ENCODE measurements around the gene CENPVL1. TPM values are rescaled to one million over a fixed set of nuclear protein-coding genes. Genes with fewer than 3 reads are reported as not detected.

The CENPVL1 gene
- total and polyA plus RNA-seq, 10 of the 15 experiments (the other 5 are each of a cell fraction or from before 2014, with no cell fraction given), result not detected

DNA sequence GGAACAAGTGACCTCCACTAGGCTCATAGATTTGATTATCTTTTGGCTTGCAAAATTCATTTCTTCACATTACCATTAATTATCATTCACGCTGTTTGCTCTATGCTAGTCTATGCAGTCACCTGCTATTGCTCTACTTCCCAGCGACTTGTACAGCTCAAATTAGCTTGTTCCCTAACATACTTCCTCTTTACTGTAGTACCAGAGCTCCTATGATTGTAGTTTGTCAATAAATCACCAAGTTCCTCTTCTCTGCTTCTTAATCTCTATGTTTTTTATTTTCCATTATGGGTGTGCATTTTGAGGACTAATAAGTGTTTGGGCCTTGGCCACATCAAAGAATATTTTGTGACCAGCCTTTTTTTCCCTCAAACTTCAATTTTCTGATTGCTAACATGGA, 26.8 kb downstream of the CENPVL1 start (continued):
- no peak for TF ChIP-seq ZNF687 (IDR thresholded peaks at IDR 0.05)
- no peak for TF ChIP-seq HCFC1 (IDR thresholded peaks at IDR 0.05; ENCODE audit: low read length)
- TF ChIP-seq NR2F1 (conservative IDR thresholded peaks at IDR 0.05), result no peak
- no peak for TF ChIP-seq REST (IDR thresholded peaks at IDR 0.05; ENCODE audit: low read depth, low read length)
- TF ChIP-seq ATF7 (IDR thresholded peaks at IDR 0.05; ENCODE audit: low read depth), result no peak
- TF ChIP-seq CBX3 (IDR thresholded peaks at IDR 0.05; ENCODE audit: borderline replicate concordance, low read depth), result no peak
- TF ChIP-seq SP1 (IDR thresholded peaks at IDR 0.05; ENCODE audit: low read depth, low read length), result no peak
- no peak for TF ChIP-seq BHLHE40 (IDR thresholded peaks at IDR 0.05; ENCODE audit: borderline replicate concordance in 1 of 2, low read depth in 2 of 2, low read length in 1 of 2)
- no peak for TF ChIP-seq CBFB (IDR thresholded peaks at IDR 0.05; ENCODE audit: low read depth)
- no peak for TF ChIP-seq RCOR1 (conservative IDR thresholded peaks at IDR 0.05; ENCODE audit: low read depth, low read length)
